Measurements from ENCODE around the gene NELL1.

NELL1 gene

GRCh38 chr11:21257461-21257860 is 588.1 kb downstream of the NELL1 start:
- DNase-seq, result no peak

GRCh38 chr11:21258414-21258813 is 589.0 kb downstream of the NELL1 start:
- no peak for DNase-seq

- DNase-seq, result no peak
Measured at GRCh38 chr11:21260101-21260500, 590.7 kb downstream of the NELL1 start.

GRCh38 chr11:21262992-21263391 is 593.6 kb downstream of the NELL1 start:
- DNase-seq, result no peak

GRCh38 chr11:21264125-21264524 is 594.7 kb downstream of the NELL1 start:
- DNase-seq, result no peak

- DNase-seq, result no peak
Measured at GRCh38 chr11:21268036-21268435, 598.6 kb downstream of the NELL1 start.

- DNase-seq, result peak; percentile 4
Measured at GRCh38 chr11:21272139-21272538, 602.8 kb downstream of the NELL1 start.

GRCh38 chr11:21278840-21279239 is 609.5 kb downstream of the NELL1 start:
- no peak for DNase-seq

GRCh38 chr11:21285104-21285503 is 615.7 kb downstream of the NELL1 start:
- DNase-seq, result no peak

- no peak for DNase-seq
Measured at GRCh38 chr11:21289686-21290085, 620.3 kb downstream of the NELL1 start.

- no peak for DNase-seq
Measured at GRCh38 chr11:21295508-21295907, 626.1 kb downstream of the NELL1 start.

GRCh38 chr11:21301981-21302380 is 632.6 kb downstream of the NELL1 start:
- DNase-seq, result no peak

GRCh38 chr11:21306739-21307358 is 637.5 kb downstream of the NELL1 start:
- no peak for DNase-seq

- no peak for DNase-seq
Measured at GRCh38 chr11:21307874-21308273, 638.5 kb downstream of the NELL1 start.

- DNase-seq, result no peak
Measured at GRCh38 chr11:21316591-21316990, 647.2 kb downstream of the NELL1 start.

GRCh38 chr11:21321072-21321471 is 651.7 kb downstream of the NELL1 start:
- DNase-seq, result no peak

- no peak for DNase-seq
Measured at GRCh38 chr11:21321530-21321929, 652.1 kb downstream of the NELL1 start.

- DNase-seq, result no peak
Measured at GRCh38 chr11:21323617-21324016, 654.2 kb downstream of the NELL1 start.

- peak; percentile 55 for DNase-seq
Measured at GRCh38 chr11:21343204-21343603, 673.8 kb downstream of the NELL1 start.

GRCh38 chr11:21346361-21346760 is 677.0 kb downstream of the NELL1 start:
- DNase-seq, result no peak

- no peak for DNase-seq
Measured at GRCh38 chr11:21350613-21351012, 681.2 kb downstream of the NELL1 start.

- no peak for DNase-seq
Measured at GRCh38 chr11:21353425-21353824, 684.0 kb downstream of the NELL1 start.

GRCh38 chr11:21364866-21365624 is 695.7 kb downstream of the NELL1 start:
- DNase-seq, result peak; percentile 8

- DNase-seq, result no peak
Measured at GRCh38 chr11:21369947-21370346, 700.6 kb downstream of the NELL1 start.

GRCh38 chr11:21371044-21371443 is 701.7 kb downstream of the NELL1 start:
- no peak for DNase-seq
